HepG2 (cell line): ENCODE measurements around the gene FBLL1. TPM values are rescaled to one million over a fixed set of nuclear protein-coding genes. Genes with fewer than 3 reads are reported as not detected.

Source experiments
- AKAP8 ChIP-seq: sonication (generic); formaldehyde crosslinking; IDR thresholded peaks from 2 replicates; pipeline ENCODE4 v1.5.1; 2020; ENCODE audit warnings: mild to moderate bottlenecking, missing genetic modification reagents
- BORCS8-MEF2B ChIP-seq: sonication (generic); formaldehyde crosslinking; IDR thresholded peaks from 2 replicates; pipeline ENCODE4 v1.8.0; 2022; ENCODE audit warnings: mild to moderate bottlenecking, missing genetic modification reagents
- EED ChIP-seq: sonication (generic); formaldehyde crosslinking; IDR thresholded peaks from 2 replicates; pipeline ENCODE4 v1.5.0; 2020; ENCODE audit warnings: mild to moderate bottlenecking, missing genetic modification reagents
- EP300 ChIP-seq, 3 experiments: sonication (generic) in 1 of 3; formaldehyde crosslinking in 1 of 3; IDR thresholded peaks; 2 replicates each; pipeline versions ENCODE4 v1.5.1 to v1.6.1; 2011 to 2020; ENCODE audit warnings: low read depth in 2 of 3, low read length in 2 of 3, borderline replicate concordance in 1 of 3, improper control_type of control experiment in 1 of 3, mild to moderate bottlenecking in 1 of 3, missing genetic modification reagents in 1 of 3, moderate library complexity in 1 of 3
- HOXD1 ChIP-seq: sonication (generic); formaldehyde crosslinking; IDR thresholded peaks from 2 replicates; pipeline ENCODE4 v1.5.0; 2020; ENCODE audit warnings: missing genetic modification reagents
- KDM3A ChIP-seq: IDR thresholded peaks from 2 replicates; pipeline ENCODE4 v1.6.1; 2018; ENCODE audit warnings: low read depth, missing compliant biosample characterization
- KLF15 ChIP-seq: sonication (generic); formaldehyde crosslinking; IDR thresholded peaks from 2 replicates; pipeline ENCODE4 v1.8.1; 2023; ENCODE audit warnings: borderline replicate concordance, mild to moderate bottlenecking, inconsistent platforms, missing genetic modification reagents, mixed read lengths
- SYNCRIP ChIP-seq: fragments of 200-400 bp; formaldehyde crosslinking; IDR thresholded peaks from 2 replicates; pipeline ENCODE4 v1.6.1; 2018; ENCODE audit warnings: mild to moderate bottlenecking, low read depth, low read length; ENCODE audit not compliant: insufficient read depth
- ZNF263 ChIP-seq: sonication (generic); formaldehyde crosslinking; IDR thresholded peaks from 2 replicates; pipeline ENCODE4 v1.4.0; 2020; ENCODE audit warnings: missing genetic modification reagents
- ZNF34 ChIP-seq: sonication (generic); formaldehyde crosslinking; IDR thresholded peaks from 2 replicates; pipeline ENCODE4 v1.4.0; 2020; ENCODE audit warnings: mild to moderate bottlenecking, missing genetic modification reagents, borderline replicate concordance
- ZNF589 ChIP-seq: sonication (generic); formaldehyde crosslinking; conservative IDR thresholded peaks from 2 replicates; pipeline ENCODE4 v1.8.0; 2022; ENCODE audit warnings: mild to moderate bottlenecking, moderate library complexity, missing genetic modification reagents
- ZNF724P ChIP-seq: sonication (generic); formaldehyde crosslinking; IDR thresholded peaks from 2 replicates; pipeline ENCODE4 v1.8.0; 2022; ENCODE audit warnings: missing genetic modification reagents, borderline replicate concordance
- ZNF883 ChIP-seq: sonication (generic); formaldehyde crosslinking; IDR thresholded peaks from 2 replicates; pipeline ENCODE4 v1.5.1; 2020; ENCODE audit warnings: mild to moderate bottlenecking, missing genetic modification reagents; ENCODE audit errors: not compliant biosample characterization
- polyA plus RNA-seq, 8 experiments: library from polyadenylated mRNA; depleted of rRNA in 3 of 8; stranded (reverse) in 7 of 8; unstranded in 1 of 8; fragments of >200 nt; fragmentation: Illumina TruSeq in 4 of 8; extraction: Trizol in 4 of 8; gene quantifications; 2 replicates each; pipeline versions ENCODE4 v1.2.1 to v1.2.3, GENCODE V29; 2011 to 2016; ENCODE audit warnings: low read depth in 4 of 8, missing spikeins in 1 of 8, mixed read lengths in 1 of 8; ENCODE audit not compliant: insufficient read depth in 1 of 8
- total RNA-seq, 5 experiments: library from RNA; depleted of rRNA; stranded (reverse); fragments of >200 nt; fragmentation: Illumina TruSeq; extraction: Trizol; gene quantifications; 2 replicates each; pipeline ENCODE4 v1.2.3, GENCODE V29; 2016; ENCODE audit warnings: low read depth in 1 of 5
- TF ChIP-seq, protein P1 (sequence below): sonication (generic); formaldehyde crosslinking; IDR thresholded peaks from 2 replicates; pipeline ENCODE4 v1.5.1; 2020; ENCODE audit warnings: missing genetic modification reagents, mild to moderate bottlenecking, borderline replicate concordance
- TF ChIP-seq, protein P2 (sequence below): sonication (generic); formaldehyde crosslinking; IDR thresholded peaks from 2 replicates; pipeline ENCODE4 v1.5.1; 2020; ENCODE audit warnings: missing genetic modification reagents, mild to moderate bottlenecking, borderline replicate concordance
- TF ChIP-seq, protein P3 (sequence below): sonication (generic); formaldehyde crosslinking; IDR thresholded peaks from 2 replicates; pipeline ENCODE4 v1.5.0; 2020; ENCODE audit warnings: missing genetic modification reagents
- TF ChIP-seq, protein P4 (sequence below), 2 experiments: sonication (generic) in 1 of 2; formaldehyde crosslinking in 1 of 2; IDR thresholded peaks; 2 replicates each; pipeline versions ENCODE4 v1.4.0 to v1.6.1; 2018 to 2020; ENCODE audit warnings: missing genetic modification reagents in 2 of 2, borderline replicate concordance in 1 of 2, low read depth in 1 of 2, mild to moderate bottlenecking in 1 of 2, missing biosample characterization in 1 of 2
- TF ChIP-seq, protein P5 (sequence below): sonication (generic); formaldehyde crosslinking; IDR thresholded peaks from 2 replicates; pipeline ENCODE4 v1.5.0; 2020; ENCODE audit warnings: mild to moderate bottlenecking, missing genetic modification reagents

Gene FBLL1
- total and polyA plus RNA-seq, 2 of the 13 experiments (the other 11 are each of a cell fraction or from before 2014, with no cell fraction given) = 0.17 to 0.18 TPM

DNA sequence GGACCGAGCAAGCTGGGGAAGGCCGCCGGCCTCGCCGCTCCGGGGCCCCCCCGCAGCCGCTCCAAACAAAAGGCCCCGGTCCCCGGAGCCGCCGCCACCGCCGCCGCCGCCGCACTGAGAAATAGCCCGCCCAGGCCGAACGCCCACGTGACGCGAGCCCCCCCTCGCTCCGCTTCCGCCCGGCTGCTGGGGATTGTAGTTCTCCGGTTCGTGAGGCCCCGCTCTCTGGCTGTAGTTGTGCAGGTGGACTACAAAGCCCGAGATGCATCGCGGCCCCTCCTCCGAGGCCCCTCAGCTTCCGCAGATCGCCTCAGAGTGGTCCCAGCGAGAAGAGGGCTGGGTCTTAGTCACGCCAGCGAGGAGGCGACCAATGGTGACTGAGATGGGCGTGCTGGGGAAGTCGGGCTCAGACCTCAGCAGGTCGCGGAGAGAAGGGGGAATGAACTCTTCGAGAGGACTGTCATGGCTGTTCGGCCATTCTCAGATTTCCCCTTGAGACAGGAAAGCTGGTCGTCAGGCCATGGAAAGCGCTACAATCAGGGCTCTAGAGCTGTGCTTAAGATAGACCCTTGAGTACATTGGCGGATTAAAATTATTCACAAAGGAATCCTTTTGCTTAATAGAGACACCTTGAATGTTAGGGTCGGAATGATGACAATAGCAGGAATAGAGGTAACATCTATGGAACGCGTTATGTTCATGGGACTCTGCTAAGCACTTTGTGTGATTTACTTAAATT is 50.6 kb downstream of the FBLL1 start (continued):
- TF ChIP-seq, protein P1, sequence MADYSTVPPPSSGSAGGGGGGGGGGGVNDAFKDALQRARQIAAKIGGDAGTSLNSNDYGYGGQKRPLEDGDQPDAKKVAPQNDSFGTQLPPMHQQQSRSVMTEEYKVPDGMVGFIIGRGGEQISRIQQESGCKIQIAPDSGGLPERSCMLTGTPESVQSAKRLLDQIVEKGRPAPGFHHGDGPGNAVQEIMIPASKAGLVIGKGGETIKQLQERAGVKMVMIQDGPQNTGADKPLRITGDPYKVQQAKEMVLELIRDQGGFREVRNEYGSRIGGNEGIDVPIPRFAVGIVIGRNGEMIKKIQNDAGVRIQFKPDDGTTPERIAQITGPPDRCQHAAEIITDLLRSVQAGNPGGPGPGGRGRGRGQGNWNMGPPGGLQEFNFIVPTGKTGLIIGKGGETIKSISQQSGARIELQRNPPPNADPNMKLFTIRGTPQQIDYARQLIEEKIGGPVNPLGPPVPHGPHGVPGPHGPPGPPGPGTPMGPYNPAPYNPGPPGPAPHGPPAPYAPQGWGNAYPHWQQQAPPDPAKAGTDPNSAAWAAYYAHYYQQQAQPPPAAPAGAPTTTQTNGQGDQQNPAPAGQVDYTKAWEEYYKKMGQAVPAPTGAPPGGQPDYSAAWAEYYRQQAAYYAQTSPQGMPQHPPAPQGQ (CRISPR knock-in tag) = no peak
- TF ChIP-seq EP300 (IDR thresholded peaks at IDR 0.05; ENCODE audit: low read depth in 2 of 2, low read length in 2 of 2) (peak in 1 of 2 experiments; percentile 72; a peak in 3 of 4 replicates), EP300 (CRISPR knock-in tag; IDR thresholded peaks at IDR 0.05; ENCODE audit: borderline replicate concordance) (0 out of 2 replicates have a peak, but pooled peaks have one; percentile 14), AKAP8 (CRISPR knock-in tag) (no peak), ZNF589 (CRISPR knock-in tag) (no peak), ZNF883 (CRISPR knock-in tag) (no peak), KDM3A (0 out of 2 replicates have a peak, but pooled peaks have one; percentile 16), ZNF724P (CRISPR knock-in tag) (peak; percentile 34; the same call in 1 of the 2 replicates), EED (CRISPR knock-in tag) (no peak), HOXD1 (no peak), SYNCRIP (no peak), ZNF34 (CRISPR knock-in tag) (no peak), KLF15 (CRISPR knock-in tag) (no peak), ZNF263 (CRISPR knock-in tag) (no peak), BORCS8-MEF2B (CRISPR knock-in tag) (no peak; the same call in 1 of the 2 replicates)
- TF ChIP-seq, protein P2, sequence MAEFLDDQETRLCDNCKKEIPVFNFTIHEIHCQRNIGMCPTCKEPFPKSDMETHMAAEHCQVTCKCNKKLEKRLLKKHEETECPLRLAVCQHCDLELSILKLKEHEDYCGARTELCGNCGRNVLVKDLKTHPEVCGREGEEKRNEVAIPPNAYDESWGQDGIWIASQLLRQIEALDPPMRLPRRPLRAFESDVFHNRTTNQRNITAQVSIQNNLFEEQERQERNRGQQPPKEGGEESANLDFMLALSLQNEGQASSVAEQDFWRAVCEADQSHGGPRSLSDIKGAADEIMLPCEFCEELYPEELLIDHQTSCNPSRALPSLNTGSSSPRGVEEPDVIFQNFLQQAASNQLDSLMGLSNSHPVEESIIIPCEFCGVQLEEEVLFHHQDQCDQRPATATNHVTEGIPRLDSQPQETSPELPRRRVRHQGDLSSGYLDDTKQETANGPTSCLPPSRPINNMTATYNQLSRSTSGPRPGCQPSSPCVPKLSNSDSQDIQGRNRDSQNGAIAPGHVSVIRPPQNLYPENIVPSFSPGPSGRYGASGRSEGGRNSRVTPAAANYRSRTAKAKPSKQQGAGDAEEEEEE = no peak
- TF ChIP-seq, protein P3, sequence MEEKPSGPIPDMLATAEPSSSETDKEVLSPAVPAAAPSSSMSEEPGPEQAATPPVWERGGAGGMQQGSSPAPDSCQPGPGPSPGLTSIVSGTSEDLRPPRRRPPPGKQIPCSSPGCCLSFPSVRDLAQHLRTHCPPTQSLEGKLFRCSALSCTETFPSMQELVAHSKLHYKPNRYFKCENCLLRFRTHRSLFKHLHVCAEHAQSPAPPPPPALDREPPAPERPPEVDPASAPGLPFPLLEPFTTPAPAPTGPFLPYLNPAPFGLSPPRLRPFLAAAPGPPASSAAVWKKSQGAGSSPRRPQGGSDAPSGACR = no peak; the same call in 1 of the 2 replicates
- TF ChIP-seq, protein P4, sequence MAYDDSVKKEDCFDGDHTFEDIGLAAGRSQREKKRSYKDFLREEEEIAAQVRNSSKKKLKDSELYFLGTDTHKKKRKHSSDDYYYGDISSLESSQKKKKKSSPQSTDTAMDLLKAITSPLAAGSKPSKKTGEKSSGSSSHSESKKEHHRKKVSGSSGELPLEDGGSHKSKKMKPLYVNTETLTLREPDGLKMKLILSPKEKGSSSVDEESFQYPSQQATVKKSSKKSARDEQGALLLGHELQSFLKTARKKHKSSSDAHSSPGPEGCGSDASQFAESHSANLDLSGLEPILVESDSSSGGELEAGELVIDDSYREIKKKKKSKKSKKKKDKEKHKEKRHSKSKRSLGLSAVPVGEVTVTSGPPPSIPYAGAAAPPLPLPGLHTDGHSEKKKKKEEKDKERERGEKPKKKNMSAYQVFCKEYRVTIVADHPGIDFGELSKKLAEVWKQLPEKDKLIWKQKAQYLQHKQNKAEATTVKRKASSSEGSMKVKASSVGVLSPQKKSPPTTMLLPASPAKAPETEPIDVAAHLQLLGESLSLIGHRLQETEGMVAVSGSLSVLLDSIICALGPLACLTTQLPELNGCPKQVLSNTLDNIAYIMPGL (CRISPR knock-in tag; IDR thresholded peaks at IDR 0.05; ENCODE audit: borderline replicate concordance in 1 of 2, low read depth in 1 of 2) = peak in 1 of 2 experiments; percentile 47; a peak in 3 of 4 replicates
- TF ChIP-seq, protein P5, sequence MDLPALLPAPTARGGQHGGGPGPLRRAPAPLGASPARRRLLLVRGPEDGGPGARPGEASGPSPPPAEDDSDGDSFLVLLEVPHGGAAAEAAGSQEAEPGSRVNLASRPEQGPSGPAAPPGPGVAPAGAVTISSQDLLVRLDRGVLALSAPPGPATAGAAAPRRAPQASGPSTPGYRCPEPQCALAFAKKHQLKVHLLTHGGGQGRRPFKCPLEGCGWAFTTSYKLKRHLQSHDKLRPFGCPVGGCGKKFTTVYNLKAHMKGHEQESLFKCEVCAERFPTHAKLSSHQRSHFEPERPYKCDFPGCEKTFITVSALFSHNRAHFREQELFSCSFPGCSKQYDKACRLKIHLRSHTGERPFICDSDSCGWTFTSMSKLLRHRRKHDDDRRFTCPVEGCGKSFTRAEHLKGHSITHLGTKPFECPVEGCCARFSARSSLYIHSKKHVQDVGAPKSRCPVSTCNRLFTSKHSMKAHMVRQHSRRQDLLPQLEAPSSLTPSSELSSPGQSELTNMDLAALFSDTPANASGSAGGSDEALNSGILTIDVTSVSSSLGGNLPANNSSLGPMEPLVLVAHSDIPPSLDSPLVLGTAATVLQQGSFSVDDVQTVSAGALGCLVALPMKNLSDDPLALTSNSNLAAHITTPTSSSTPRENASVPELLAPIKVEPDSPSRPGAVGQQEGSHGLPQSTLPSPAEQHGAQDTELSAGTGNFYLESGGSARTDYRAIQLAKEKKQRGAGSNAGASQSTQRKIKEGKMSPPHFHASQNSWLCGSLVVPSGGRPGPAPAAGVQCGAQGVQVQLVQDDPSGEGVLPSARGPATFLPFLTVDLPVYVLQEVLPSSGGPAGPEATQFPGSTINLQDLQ (CRISPR knock-in tag) = no peak
